Tibial nerve (tissue), 3 donors: Measurements from ENCODE around the gene NIPBL.

Experiments
- CTCF ChIP-seq, 5 experiments: fragments of 200-600 bp in 3 of 5; fragments of 450-650 bp in 2 of 5; sonication (generic) in 3 of 5; IDR thresholded peaks; one replicate each; pipeline ENCODE4 v1.5.1; 2016 to 2019; ENCODE audit warnings: antibody characterized with exemption in 5 of 5, mild to moderate bottlenecking in 3 of 5, moderate library complexity in 2 of 5
- POLR2A ChIP-seq, 2 donors: fragments of 450-650 bp; IDR thresholded peaks; one replicate each; pipeline ENCODE4 v1.6.1; 2017; ENCODE audit warnings: antibody characterized with exemption in 2 of 2, mild to moderate bottlenecking in 2 of 2, moderate library complexity in 2 of 2

GRCh38 chr5:37063739-37064138 is 187.2 kb downstream of the NIPBL start:
- TF ChIP-seq POLR2A (IDR thresholded peaks at IDR 0.05), result no peak
- TF ChIP-seq CTCF (IDR thresholded peaks at IDR 0.05), result no peak
